WTC11 (cell line): ENCODE measurements around the gene NENF. TPM values are rescaled to one million over a fixed set of nuclear protein-coding genes. Genes with fewer than 3 reads are reported as not detected.
A peak's percentile ranks its signal among the peaks of the same experiment; 100 is the strongest.

Experiments
- ATAC-seq: fragments of 200-7000 bp; cut with Tn5 transposase; 2 replicates; pipeline ENCODE4 v1.10.0; 2021; ENCODE audit warnings: mild to moderate bottlenecking, moderate library complexity
- CTCF ChIA-PET: fragments of 300-600 bp; sonication (Branson Sonifier 250); formaldehyde crosslinking; loops from one replicate; lab custom pipeline; 2021; ENCODE audit warnings: antibody characterized with exemption; lab: Charles Lee
- POLR2A ChIA-PET: fragments of 350-600 bp; sonication (Branson Sonifier 250); formaldehyde crosslinking; loops from one replicate; lab custom pipeline; 2021; ENCODE audit warnings: antibody characterized with exemption; lab: Charles Lee
- DNase-seq: peaks from one replicate; pipeline ENCODE4 v3.0.0; 2021; ENCODE audit warnings: low spot score
- H3K27ac Mint-ChIP-seq: 2 replicates; pipeline ENCODE4 v1.8.0; 2021; ENCODE audit warnings: mixed read lengths
- H3K27me3 Mint-ChIP-seq: 2 replicates; pipeline ENCODE4 v1.8.0; 2021; ENCODE audit warnings: low read depth, mild to moderate bottlenecking, moderate library complexity, mixed read lengths
- H3K36me3 Mint-ChIP-seq: 2 replicates; pipeline ENCODE4 v1.8.0; 2021; ENCODE audit warnings: mixed read lengths
- H3K4me1 Mint-ChIP-seq: 2 replicates; pipeline ENCODE4 v1.8.0; 2022; ENCODE audit warnings: mixed read lengths
- H3K4me3 Mint-ChIP-seq: 2 replicates; pipeline ENCODE4 v1.8.0; 2021; ENCODE audit warnings: mild to moderate bottlenecking, moderate library complexity, mixed read lengths
- H3K9me3 Mint-ChIP-seq: 2 replicates; pipeline ENCODE4 v1.8.0; 2021; ENCODE audit warnings: mixed read lengths
- AFF4 ChIP-seq: sonication (generic); formaldehyde crosslinking; IDR thresholded peaks from 2 replicates; pipeline ENCODE4 v1.8.1; 2023; ENCODE audit warnings: mild to moderate bottlenecking, missing genetic modification reagents, borderline replicate concordance
- ATF3 ChIP-seq: sonication (generic); formaldehyde crosslinking; conservative IDR thresholded peaks from 2 replicates; pipeline ENCODE4 v1.8.1; 2022; ENCODE audit warnings: mild to moderate bottlenecking, missing genetic modification reagents
- CREM ChIP-seq: sonication (generic); formaldehyde crosslinking; IDR thresholded peaks from 2 replicates; pipeline ENCODE4 v1.8.1; 2022; ENCODE audit warnings: mild to moderate bottlenecking, missing genetic modification reagents, moderate library complexity
- E2F4 ChIP-seq: sonication (generic); formaldehyde crosslinking; IDR thresholded peaks from 2 replicates; pipeline ENCODE4 v1.8.1; 2022; ENCODE audit warnings: low read depth, mild to moderate bottlenecking, moderate library complexity, missing genetic modification reagents, borderline replicate concordance
- E2F5 ChIP-seq: sonication (generic); formaldehyde crosslinking; IDR thresholded peaks from 2 replicates; pipeline ENCODE4 v1.8.1; 2022; ENCODE audit warnings: mild to moderate bottlenecking, moderate library complexity, missing genetic modification reagents
- ELF4 ChIP-seq: sonication (generic); formaldehyde crosslinking; IDR thresholded peaks from 2 replicates; pipeline ENCODE4 v1.8.1; 2022; ENCODE audit warnings: low read depth, mild to moderate bottlenecking, moderate library complexity, missing genetic modification reagents
- ETV6 ChIP-seq: sonication (generic); formaldehyde crosslinking; IDR thresholded peaks from 2 replicates; pipeline ENCODE4 v1.8.1; 2022; ENCODE audit warnings: mild to moderate bottlenecking, missing genetic modification reagents
- FOXK1 ChIP-seq: sonication (generic); formaldehyde crosslinking; IDR thresholded peaks from 2 replicates; pipeline ENCODE4 v1.8.0; 2022; ENCODE audit warnings: mild to moderate bottlenecking, moderate library complexity, missing genetic modification reagents
- HMGXB4 ChIP-seq: sonication (generic); formaldehyde crosslinking; IDR thresholded peaks from 2 replicates; pipeline ENCODE4 v1.8.1; 2023; ENCODE audit warnings: mild to moderate bottlenecking, moderate library complexity, missing genetic modification reagents
- JUN ChIP-seq: sonication (generic); formaldehyde crosslinking; IDR thresholded peaks from 2 replicates; pipeline ENCODE4 v1.8.0; 2023; ENCODE audit warnings: mild to moderate bottlenecking, missing genetic modification reagents
- KAT7 ChIP-seq: sonication (generic); formaldehyde crosslinking; IDR thresholded peaks from 2 replicates; pipeline ENCODE4 v1.8.1; 2023; ENCODE audit warnings: missing genetic modification reagents, mild to moderate bottlenecking, borderline replicate concordance
- NR1H2 ChIP-seq: sonication (generic); formaldehyde crosslinking; IDR thresholded peaks from 2 replicates; pipeline ENCODE4 v1.9.0; 2021; ENCODE audit warnings: mild to moderate bottlenecking, moderate library complexity, missing genetic modification reagents
- OVOL2 ChIP-seq: fragments of 250-450 bp; sonication (Bioruptor Pico); IDR thresholded peaks from 2 replicates; pipeline ENCODE4 v1.9.0; 2021; ENCODE audit warnings: mild to moderate bottlenecking, borderline replicate concordance
- PREB ChIP-seq: sonication (generic); formaldehyde crosslinking; IDR thresholded peaks from 2 replicates; pipeline ENCODE4 v1.8.1; 2022; ENCODE audit warnings: mild to moderate bottlenecking, missing genetic modification reagents, moderate library complexity, borderline replicate concordance
- PRRX2 ChIP-seq: fragments of 250-450 bp; sonication (Bioruptor Pico); IDR thresholded peaks from 2 replicates; pipeline ENCODE4 v1.8.0; 2021; ENCODE audit warnings: mild to moderate bottlenecking
- SOX15 ChIP-seq: fragments of 250-450 bp; sonication (Bioruptor Pico); IDR thresholded peaks from 2 replicates; pipeline ENCODE4 v1.9.0; 2021; ENCODE audit warnings: mild to moderate bottlenecking
- USF1 ChIP-seq: sonication (generic); formaldehyde crosslinking; IDR thresholded peaks from 2 replicates; pipeline ENCODE4 v1.8.0; 2022; ENCODE audit warnings: mild to moderate bottlenecking, missing genetic modification reagents
- ZNF219 ChIP-seq: sonication (generic); formaldehyde crosslinking; IDR thresholded peaks from 2 replicates; pipeline ENCODE4 v1.8.0; 2023; ENCODE audit warnings: missing genetic modification reagents, mild to moderate bottlenecking, borderline replicate concordance
- ZNF512 ChIP-seq: sonication (generic); formaldehyde crosslinking; IDR thresholded peaks from 2 replicates; pipeline ENCODE4 v1.8.1; 2022; ENCODE audit warnings: missing genetic modification reagents, borderline replicate concordance
- total RNA-seq: library from RNA; stranded (reverse); gene quantifications from 3 replicates; pipeline ENCODE4 v1.2.3, GENCODE V29; 2021

The NENF gene
- total RNA-seq, 1 experiment from 2014 or later = 27.3 TPM

GRCh38 chr1:212415107-212415841, 17.4 kb upstream of the NENF start:
- 0 out of 2 replicates have a peak, but pooled peaks have one; percentile 5 for TF ChIP-seq HMGXB4 (CRISPR knock-in tag)
- no peak for TF ChIP-seq KAT7
- TF ChIP-seq SOX15 (CRISPR knock-in tag) = no peak
- no peak for TF ChIP-seq ATF3 (CRISPR knock-in tag)
- DNase-seq (no peak), ATAC-seq (peak; percentile 11)
- H3K9me3 Mint-ChIP-seq = no peaks in the 10 kb centered on the region
- peaks cover 31% of the 10 kb centered on the region for H3K4me1 Mint-ChIP-seq
- peaks cover 6% of the 10 kb centered on the region for H3K27me3 Mint-ChIP-seq
- peak overlapping the region; percentile 91 for H3K4me3 Mint-ChIP-seq
- ChIA-PET CTCF (interaction anchor here (0.6 to 3.2 kb wide), 6 partner anchors 12 to 716 kb away, joined by 3 to 26 read pairs (median 4); partner anchors contain the start of genes DTL and INTS7), POLR2A (interaction anchor here (0.6 to 1.0 kb wide), 3 partner anchors 19 to 464 kb away, joined by 3 to 7 read pairs (median 3); partner anchors contain the start of genes DTL and INTS7)
- H3K36me3 Mint-ChIP-seq = peaks cover 15% of the 10 kb centered on the region
- peak overlapping the region; percentile 77 for H3K27ac Mint-ChIP-seq

GRCh38 chr1:212421165-212421564, 11.6 kb upstream of the NENF start:
- TF ChIP-seq FOXK1 (CRISPR knock-in tag) (no peak), ZNF219 (CRISPR knock-in tag) (no peak), SOX15 (CRISPR knock-in tag) (no peak), ETV6 (CRISPR knock-in tag) (no peak), E2F5 (no peak), ELF4 (CRISPR knock-in tag) (no peak), USF1 (CRISPR knock-in tag) (no peak), ZNF512 (CRISPR knock-in tag) (no peak), AFF4 (no peak), NR1H2 (CRISPR knock-in tag) (no peak), CREM (no peak), PREB (CRISPR knock-in tag) (no peak), PRRX2 (CRISPR knock-in tag) (no peak), E2F4 (CRISPR knock-in tag) (no peak), HMGXB4 (CRISPR knock-in tag) (no peak), OVOL2 (CRISPR knock-in tag) (no peak), JUN (CRISPR knock-in tag) (no peak)
- POLR2A ChIA-PET = no interaction called here
- Mint-ChIP-seq H3K27me3 (peaks cover 12% of the 10 kb centered on the region), H3K4me3 (no peak overlapping the region), H3K36me3 (no peaks in the 10 kb centered on the region), H3K4me1 (peaks cover 7% of the 10 kb centered on the region), H3K9me3 (no peaks in the 10 kb centered on the region), H3K27ac (no peak overlapping the region)
- ATAC-seq (no peak), DNase-seq (no peak)
- CTCF ChIA-PET = no interaction called here
